Choroid plexus epithelial cell (primary cell): Measurements from ENCODE around the gene ADAMTS8.

Experiments used
- DNase-seq: peaks from one replicate; pipeline ENCODE4 v3.0.0-alpha.2; 2010; ENCODE audit warnings: low read depth
- H3K4me3 ChIP-seq: 2 replicates; pipeline ENCODE4 v1.5.1; 2011; ENCODE audit warnings: low read depth, mild to moderate bottlenecking, control low read depth, low read length, moderate library complexity
- TF ChIP-seq, protein P1 (sequence below): conservative IDR thresholded peaks from 2 replicates; pipeline ENCODE4 v1.5.1; 2011; ENCODE audit warnings: low read depth, mild to moderate bottlenecking, control low read depth, inconsistent platforms, low read length, moderate library complexity

ADAMTS8 gene

GRCh38 chr11:130411223-130411622 lies 17.2 kb downstream of the ADAMTS8 start:
- no peak for DNase-seq
- TF ChIP-seq, protein P1, sequence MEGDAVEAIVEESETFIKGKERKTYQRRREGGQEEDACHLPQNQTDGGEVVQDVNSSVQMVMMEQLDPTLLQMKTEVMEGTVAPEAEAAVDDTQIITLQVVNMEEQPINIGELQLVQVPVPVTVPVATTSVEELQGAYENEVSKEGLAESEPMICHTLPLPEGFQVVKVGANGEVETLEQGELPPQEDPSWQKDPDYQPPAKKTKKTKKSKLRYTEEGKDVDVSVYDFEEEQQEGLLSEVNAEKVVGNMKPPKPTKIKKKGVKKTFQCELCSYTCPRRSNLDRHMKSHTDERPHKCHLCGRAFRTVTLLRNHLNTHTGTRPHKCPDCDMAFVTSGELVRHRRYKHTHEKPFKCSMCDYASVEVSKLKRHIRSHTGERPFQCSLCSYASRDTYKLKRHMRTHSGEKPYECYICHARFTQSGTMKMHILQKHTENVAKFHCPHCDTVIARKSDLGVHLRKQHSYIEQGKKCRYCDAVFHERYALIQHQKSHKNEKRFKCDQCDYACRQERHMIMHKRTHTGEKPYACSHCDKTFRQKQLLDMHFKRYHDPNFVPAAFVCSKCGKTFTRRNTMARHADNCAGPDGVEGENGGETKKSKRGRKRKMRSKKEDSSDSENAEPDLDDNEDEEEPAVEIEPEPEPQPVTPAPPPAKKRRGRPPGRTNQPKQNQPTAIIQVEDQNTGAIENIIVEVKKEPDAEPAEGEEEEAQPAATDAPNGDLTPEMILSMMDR = no peak
- H3K4me3 ChIP-seq = no peak overlapping the region

- DNase-seq = no peak
- TF ChIP-seq, protein P1 = no peak
- H3K4me3 ChIP-seq = no peak overlapping the region
Observed at GRCh38 chr11:130409594-130410388, 18.6 kb downstream of the ADAMTS8 start.

GRCh38 chr11:130408901-130409300 lies 19.5 kb downstream of the ADAMTS8 start:
- DNase-seq = no peak
- H3K4me3 ChIP-seq = no peak overlapping the region
- TF ChIP-seq, protein P1 = no peak

- DNase-seq = no peak
- H3K4me3 ChIP-seq = no peak overlapping the region
- TF ChIP-seq, protein P1 = no peak
Observed at GRCh38 chr11:130408401-130408890, 20.0 kb downstream of the ADAMTS8 start.

GRCh38 chr11:130407978-130408377 lies 20.4 kb downstream of the ADAMTS8 start:
- DNase-seq = peak; percentile 34
- no peak overlapping the region for H3K4me3 ChIP-seq

DNA sequence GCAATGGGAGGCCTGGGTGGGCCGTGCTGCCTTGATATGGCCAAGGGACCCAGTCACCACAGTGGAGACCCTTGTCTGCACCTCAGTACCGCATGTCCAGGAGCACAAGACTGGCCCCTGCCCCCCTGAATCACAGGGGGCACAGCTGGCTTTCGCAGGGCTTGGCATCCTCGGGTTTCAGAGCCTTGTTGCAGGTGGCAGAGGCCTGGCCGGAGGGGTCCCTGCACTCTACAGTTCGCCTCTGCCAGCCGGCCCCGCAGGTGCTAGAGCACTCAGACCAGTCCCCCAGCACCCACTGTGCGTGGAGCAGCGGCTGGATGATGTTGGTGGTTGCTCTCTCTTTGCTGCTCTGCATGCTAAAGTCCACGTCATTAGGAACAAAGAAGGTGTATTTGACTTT lies 23.0 kb downstream of the ADAMTS8 start:
- TF ChIP-seq, protein P1 = no peak
- H3K4me3 ChIP-seq = no peak overlapping the region
- DNase-seq = no peak

More at GRCh38 chr11:130407978-130408377, 20.4 kb downstream of the ADAMTS8 start:
- TF ChIP-seq, protein P1 = no peak

GRCh38 chr11:130404727-130405126 lies 23.7 kb downstream of the ADAMTS8 start:
- no peak overlapping the region for H3K4me3 ChIP-seq
- no peak for DNase-seq
- TF ChIP-seq, protein P1 = no peak
